Neural crest cell (in vitro differentiated cells): ENCODE data around the gene TSSK2. TPM values are rescaled to one million over a fixed set of nuclear protein-coding genes. Genes with fewer than 3 reads are reported as not detected.

ENCODE experiments used
- DNase-seq: peaks from one replicate; pipeline ENCODE4 v3.0.0; 2021; ENCODE audit warnings: low read depth, mixed read lengths, low spot score
- H3K27ac Mint-ChIP-seq: one replicate; pipeline ENCODE4 v1.8.0; 2021; ENCODE audit warnings: mild to moderate bottlenecking, mixed read lengths; ENCODE audit not compliant: unreplicated experiment
- H3K27me3 Mint-ChIP-seq: 2 replicates; pipeline ENCODE4 v1.8.0; 2021; ENCODE audit warnings: low read depth, mild to moderate bottlenecking, mixed read lengths
- H3K36me3 Mint-ChIP-seq: 2 replicates; pipeline ENCODE4 v1.8.0; 2021; ENCODE audit warnings: low read depth, mild to moderate bottlenecking, mixed read lengths
- H3K4me1 Mint-ChIP-seq: 2 replicates; pipeline ENCODE4 v1.8.0; 2021; ENCODE audit warnings: mixed read lengths
- H3K4me3 Mint-ChIP-seq: one replicate; pipeline ENCODE4 v1.8.0; 2021; ENCODE audit warnings: mild to moderate bottlenecking, mixed read lengths
- H3K9me3 Mint-ChIP-seq: 2 replicates; pipeline ENCODE4 v1.8.0; 2021; ENCODE audit warnings: mixed read lengths
- CTCF ChIP-seq: fragments of 200-600 bp; sonication (generic); conservative IDR thresholded peaks from 2 replicates; pipeline ENCODE4 v1.5.0; 2021; ENCODE audit warnings: antibody characterized with exemption, mild to moderate bottlenecking
- total RNA-seq: library from RNA; stranded (reverse); gene quantifications from 2 replicates; pipeline ENCODE4 v1.2.1, GENCODE V29; 2021

The TSSK2 gene
- total RNA-seq, 1 donor from 2014 or later: not detected

- no peak overlapping the region for H3K27ac Mint-ChIP-seq
- no peak for DNase-seq
These were observed 20.0 kb upstream of the TSSK2 start for GRCh38 chr22:19111140-19111539.

GRCh38 chr22:19111584-19111983, 19.5 kb upstream of the TSSK2 start:
- Mint-ChIP-seq H3K4me3 (no peak overlapping the region), H3K9me3 (no peaks in the 10 kb centered on the region), H3K36me3 (no peaks in the 10 kb centered on the region), H3K27me3 (no peaks in the 10 kb centered on the region), H3K4me1 (peaks cover 47% of the 10 kb centered on the region), H3K27ac (no peak overlapping the region)
- TF ChIP-seq CTCF: no peak
- no peak for DNase-seq

More at GRCh38 chr22:19111140-19111539, 20.0 kb upstream of the TSSK2 start:
- Mint-ChIP-seq H3K4me3 (no peak overlapping the region), H3K36me3 (no peaks in the 10 kb centered on the region), H3K9me3 (no peaks in the 10 kb centered on the region), H3K27me3 (no peaks in the 10 kb centered on the region), H3K4me1 (peaks cover 47% of the 10 kb centered on the region)
- TF ChIP-seq CTCF: no peak

GRCh38 chr22:19113429-19113828, 17.7 kb upstream of the TSSK2 start:
- DNase-seq: no peak
- TF ChIP-seq CTCF: no peak
- no peaks in the 10 kb centered on the region for H3K9me3 Mint-ChIP-seq
- H3K27ac Mint-ChIP-seq: no peak overlapping the region
- H3K4me1 Mint-ChIP-seq: peaks cover 39% of the 10 kb centered on the region
- H3K27me3 Mint-ChIP-seq: no peaks in the 10 kb centered on the region
- no peaks in the 10 kb centered on the region for H3K36me3 Mint-ChIP-seq
- no peak overlapping the region for H3K4me3 Mint-ChIP-seq

GRCh38 chr22:19114984-19115552, 16.0 kb upstream of the TSSK2 start:
- Mint-ChIP-seq H3K36me3 (no peaks in the 10 kb centered on the region), H3K9me3 (no peaks in the 10 kb centered on the region), H3K4me1 (peaks cover 33% of the 10 kb centered on the region), H3K27ac (no peak overlapping the region), H3K4me3 (peak overlapping the region; percentile 35), H3K27me3 (no peaks in the 10 kb centered on the region)
- no peak for TF ChIP-seq CTCF
- DNase-seq: no peak

- DNase-seq: no peak
- TF ChIP-seq CTCF: no peak
- H3K4me3 Mint-ChIP-seq: no peak overlapping the region
- no peaks in the 10 kb centered on the region for H3K9me3 Mint-ChIP-seq
- no peaks in the 10 kb centered on the region for H3K27me3 Mint-ChIP-seq
- no peak overlapping the region for H3K27ac Mint-ChIP-seq
- no peaks in the 10 kb centered on the region for H3K36me3 Mint-ChIP-seq
- peaks cover 36% of the 10 kb centered on the region for H3K4me1 Mint-ChIP-seq
These were observed 15.5 kb upstream of the TSSK2 start for GRCh38 chr22:19115628-19116027.

- Mint-ChIP-seq H3K27ac (no peak overlapping the region), H3K36me3 (no peaks in the 10 kb centered on the region), H3K4me3 (peak overlapping the region; percentile 35), H3K9me3 (no peaks in the 10 kb centered on the region), H3K4me1 (peaks cover 42% of the 10 kb centered on the region), H3K27me3 (no peaks in the 10 kb centered on the region)
- no peak for DNase-seq
- no peak for TF ChIP-seq CTCF
These were observed 14.0 kb upstream of the TSSK2 start for GRCh38 chr22:19117111-19117512.
